Caco-2 (cell line): ENCODE results near the gene RGS17. TPM values are rescaled to one million over a fixed set of nuclear protein-coding genes. Genes with fewer than 3 reads are reported as not detected.
"Not testable (repeated sequence)": the region's sequence is repeated elsewhere in the genome, so short reads cannot be mapped to it uniquely, and the experiment has no call there.

Source experiments
- BruUV-seq: library from RNA; stranded (reverse); fragments of 400-500 nt; replicated peaks from 2 replicates; lab custom pipeline; 2021; lab: Mats Ljungman, UMichigan
- CTCF ChIA-PET: fragments of 300-600 bp; sonication (Branson Sonifier 250); formaldehyde crosslinking; loops from one replicate; lab custom pipeline; 2022; ENCODE audit warnings: antibody characterized with exemption; lab: Charles Lee
- POLR2A ChIA-PET: fragments of 300-600 bp; sonication (Branson Sonifier 250); formaldehyde crosslinking; loops from one replicate; lab custom pipeline; 2022; ENCODE audit warnings: antibody characterized with exemption; lab: Charles Lee
- DNase-seq, 2 experiments: peaks; one replicate each; pipeline versions ENCODE4 v3.0.0 to v3.0.0-alpha.2; 2020 to 2022
- H3K27me3 ChIP-seq: replicated peaks from 2 replicates; pipeline ENCODE4 v1.6.0; 2011; ENCODE audit warnings: low read length; ENCODE audit not compliant: control insufficient read depth, insufficient read depth
- H3K36me3 ChIP-seq: 2 replicates; pipeline ENCODE4 v1.5.1; 2011; ENCODE audit warnings: low read length; ENCODE audit not compliant: control insufficient read depth, insufficient read depth
- H3K4me1 ChIP-seq: fragments of 250-450 bp; sonication (Bioruptor Pico); 2 replicates; pipeline ENCODE4 v1.5.1; 2020; ENCODE audit warnings: mild to moderate bottlenecking
- H3K4me3 ChIP-seq: 2 replicates; pipeline ENCODE4 v1.5.1; 2011; ENCODE audit warnings: low read depth, mild to moderate bottlenecking, control low read depth, low read length
- H3K9me3 ChIP-seq: fragments of 250-450 bp; sonication (Bioruptor Pico); 2 replicates; pipeline ENCODE4 v1.5.1; 2020; ENCODE audit warnings: mild to moderate bottlenecking, moderate library complexity
- H3K27ac Mint-ChIP-seq: one replicate; pipeline ENCODE4 v1.8.0; 2022; ENCODE audit warnings: mixed read lengths; ENCODE audit not compliant: unreplicated experiment
- H3K27me3 Mint-ChIP-seq: one replicate; pipeline ENCODE4 v1.8.0; 2022; ENCODE audit warnings: mixed read lengths; ENCODE audit not compliant: insufficient read depth, unreplicated experiment
- H3K36me3 Mint-ChIP-seq: one replicate; pipeline ENCODE4 v1.8.0; 2022; ENCODE audit warnings: mild to moderate bottlenecking, mixed read lengths; ENCODE audit not compliant: insufficient read depth, unreplicated experiment
- H3K4me1 Mint-ChIP-seq: one replicate; pipeline ENCODE4 v1.8.0; 2022; ENCODE audit warnings: low read depth, mixed read lengths; ENCODE audit not compliant: unreplicated experiment
- H3K4me3 Mint-ChIP-seq: one replicate; pipeline ENCODE4 v1.8.0; 2022; ENCODE audit warnings: mild to moderate bottlenecking, moderate library complexity, mixed read lengths; ENCODE audit not compliant: unreplicated experiment
- H3K9me3 Mint-ChIP-seq: one replicate; pipeline ENCODE4 v1.8.0; 2022; ENCODE audit warnings: mixed read lengths; ENCODE audit not compliant: unreplicated experiment
- intact Hi-C: fragments of 100-400 bp; cut with micrococcal nuclease; formaldehyde crosslinking; loops from one replicate; pipeline ENCODE4 v1.10.0; 2022; ENCODE audit not compliant: unreplicated experiment
- total RNA-seq: library from RNA; stranded (reverse); gene quantifications from 2 replicates; pipeline ENCODE4 v1.2.3, GENCODE V29; 2022
- TF ChIP-seq, protein P1 (sequence below), 2 experiments: fragments of 200-600 bp in 1 of 2; IDR thresholded peaks; 1 replicate in 1 of 2; 2 replicates in 1 of 2; pipeline versions ENCODE4 v1.5.1 to v1.8.0; 2011 to 2022; ENCODE audit warnings: antibody characterized with exemption in 1 of 2, control low read depth in 1 of 2, inconsistent platforms in 1 of 2, low read depth in 1 of 2, low read length in 1 of 2, mild to moderate bottlenecking in 1 of 2, moderate library complexity in 1 of 2; ENCODE audit not compliant: insufficient read depth in 1 of 2, severe bottlenecking in 1 of 2, unreplicated experiment in 1 of 2

RGS17 gene
- total RNA-seq, 1 experiment from 2014 or later = not detected

- peaks cover 46% of the 10 kb centered on the region for H3K36me3 Mint-ChIP-seq
- Histone ChIP-seq H3K4me3 (no peak overlapping the region), H3K4me1 (no peaks in the 10 kb centered on the region), H3K9me3 (no peaks in the 10 kb centered on the region), H3K36me3 (no peaks in the 10 kb centered on the region), H3K27me3 (no peaks in the 10 kb centered on the region)
- H3K27me3 Mint-ChIP-seq = no peaks in the 10 kb centered on the region
- POLR2A ChIA-PET = interaction anchor here (1.5 kb wide), 1 partner anchor 17 kb away, joined by 6 read pairs; the partner anchor contains the start of gene FBXO5
- no peak overlapping the region for H3K4me3 Mint-ChIP-seq
- intact Hi-C loops = no loop called here
- no peaks in the 10 kb centered on the region for H3K9me3 Mint-ChIP-seq
- TF ChIP-seq, protein P1, sequence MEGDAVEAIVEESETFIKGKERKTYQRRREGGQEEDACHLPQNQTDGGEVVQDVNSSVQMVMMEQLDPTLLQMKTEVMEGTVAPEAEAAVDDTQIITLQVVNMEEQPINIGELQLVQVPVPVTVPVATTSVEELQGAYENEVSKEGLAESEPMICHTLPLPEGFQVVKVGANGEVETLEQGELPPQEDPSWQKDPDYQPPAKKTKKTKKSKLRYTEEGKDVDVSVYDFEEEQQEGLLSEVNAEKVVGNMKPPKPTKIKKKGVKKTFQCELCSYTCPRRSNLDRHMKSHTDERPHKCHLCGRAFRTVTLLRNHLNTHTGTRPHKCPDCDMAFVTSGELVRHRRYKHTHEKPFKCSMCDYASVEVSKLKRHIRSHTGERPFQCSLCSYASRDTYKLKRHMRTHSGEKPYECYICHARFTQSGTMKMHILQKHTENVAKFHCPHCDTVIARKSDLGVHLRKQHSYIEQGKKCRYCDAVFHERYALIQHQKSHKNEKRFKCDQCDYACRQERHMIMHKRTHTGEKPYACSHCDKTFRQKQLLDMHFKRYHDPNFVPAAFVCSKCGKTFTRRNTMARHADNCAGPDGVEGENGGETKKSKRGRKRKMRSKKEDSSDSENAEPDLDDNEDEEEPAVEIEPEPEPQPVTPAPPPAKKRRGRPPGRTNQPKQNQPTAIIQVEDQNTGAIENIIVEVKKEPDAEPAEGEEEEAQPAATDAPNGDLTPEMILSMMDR (IDR thresholded peaks at IDR 0.05; ENCODE audit: insufficient read depth in 1 of 2, low read depth in 1 of 2, low read length in 1 of 2, severe bottlenecking in 1 of 2, unreplicated experiment in 1 of 2) = no peak
- no peak for DNase-seq
- BruUV-seq = no TSS peak
- H3K4me1 Mint-ChIP-seq = peaks cover 10% of the 10 kb centered on the region
- CTCF ChIA-PET = no interaction called here
- no peak overlapping the region for H3K27ac Mint-ChIP-seq
These were observed 130.8 kb downstream of the RGS17 start for GRCh38 chr6:153000243-153000642.

DNA sequence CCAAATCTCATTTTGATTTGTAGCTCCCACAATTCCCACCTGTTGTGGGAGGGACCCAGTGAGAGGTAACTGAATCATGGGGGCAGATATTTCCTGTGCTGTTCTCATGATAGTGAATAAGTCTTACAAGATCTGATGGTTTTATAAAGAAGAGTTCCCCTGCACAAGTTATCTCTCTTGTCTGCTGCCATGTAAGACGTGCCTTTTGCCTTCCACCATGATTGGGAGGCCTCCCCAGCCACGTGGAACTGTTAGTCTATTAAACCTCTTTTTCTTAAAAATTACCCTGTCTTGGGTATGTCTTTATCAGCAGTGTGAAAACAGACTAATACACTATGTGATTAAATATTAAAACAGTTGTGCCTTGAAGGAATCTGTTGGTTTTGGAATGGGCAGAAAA lies 131.5 kb downstream of the RGS17 start:
- H3K36me3 ChIP-seq, CTCF ChIA-PET, intact Hi-C loops, H3K9me3 ChIP-seq, H3K27me3 Mint-ChIP-seq, H3K27ac Mint-ChIP-seq, BruUV-seq, H3K9me3 Mint-ChIP-seq, H3K4me1 ChIP-seq, H3K4me3 Mint-ChIP-seq, H3K27me3 ChIP-seq, DNase-seq, H3K4me3 ChIP-seq: not testable (repeated sequence)
- peaks cover 51% of the 10 kb centered on the region for H3K36me3 Mint-ChIP-seq
- POLR2A ChIA-PET = interaction anchor here (1.5 kb wide), 1 partner anchor 17 kb away, joined by 6 read pairs; the partner anchor contains the start of gene FBXO5
- peaks cover 10% of the 10 kb centered on the region for H3K4me1 Mint-ChIP-seq

- ChIA-PET CTCF (no interaction called here), POLR2A (no interaction called here)
- Histone ChIP-seq H3K36me3 (no peaks in the 10 kb centered on the region), H3K27me3 (no peaks in the 10 kb centered on the region), H3K9me3 (no peaks in the 10 kb centered on the region), H3K4me1 (no peaks in the 10 kb centered on the region), H3K4me3 (no peak overlapping the region)
- H3K4me1 Mint-ChIP-seq = no peaks in the 10 kb centered on the region
- intact Hi-C loops = no loop called here
- no peak for DNase-seq
- BruUV-seq = no TSS peak
- H3K27me3 Mint-ChIP-seq = no peaks in the 10 kb centered on the region
- TF ChIP-seq, protein P1 (IDR thresholded peaks at IDR 0.05; ENCODE audit: insufficient read depth in 1 of 2, low read depth in 1 of 2, low read length in 1 of 2, severe bottlenecking in 1 of 2, unreplicated experiment in 1 of 2) = no peak
- peaks cover 62% of the 10 kb centered on the region for H3K36me3 Mint-ChIP-seq
- H3K27ac Mint-ChIP-seq = no peak overlapping the region
- no peaks in the 10 kb centered on the region for H3K9me3 Mint-ChIP-seq
- no peak overlapping the region for H3K4me3 Mint-ChIP-seq
These were observed 137.2 kb downstream of the RGS17 start for GRCh38 chr6:152993847-152994246.

GRCh38 chr6:152993431-152993830 lies 137.7 kb downstream of the RGS17 start:
- H3K4me3 ChIP-seq = no peak overlapping the region
- CTCF ChIA-PET = no interaction called here
- H3K9me3 ChIP-seq = no peaks in the 10 kb centered on the region
- no peak for DNase-seq
- Mint-ChIP-seq H3K27me3 (no peaks in the 10 kb centered on the region), H3K27ac (no peak overlapping the region), H3K4me3 (no peak overlapping the region), H3K36me3 (peaks cover 61% of the 10 kb centered on the region), H3K4me1 (no peaks in the 10 kb centered on the region), H3K9me3 (no peaks in the 10 kb centered on the region)
- POLR2A ChIA-PET = no interaction called here
- H3K27me3 ChIP-seq = no peaks in the 10 kb centered on the region
- H3K36me3 ChIP-seq = no peaks in the 10 kb centered on the region
- intact Hi-C loops = no loop called here
- no TSS peak for BruUV-seq
- TF ChIP-seq, protein P1 (IDR thresholded peaks at IDR 0.05; ENCODE audit: insufficient read depth in 1 of 2, low read depth in 1 of 2, low read length in 1 of 2, severe bottlenecking in 1 of 2, unreplicated experiment in 1 of 2) = no peak
- no peaks in the 10 kb centered on the region for H3K4me1 ChIP-seq
